Measurements from ENCODE around the gene C1QBP. TPM values are rescaled to one million over a fixed set of nuclear protein-coding genes. Genes with fewer than 3 reads are reported as not detected.

The C1QBP gene
- total RNA-seq, 4 donors from 2014 or later, result 102 to 200 (median 134) TPM

DNA sequence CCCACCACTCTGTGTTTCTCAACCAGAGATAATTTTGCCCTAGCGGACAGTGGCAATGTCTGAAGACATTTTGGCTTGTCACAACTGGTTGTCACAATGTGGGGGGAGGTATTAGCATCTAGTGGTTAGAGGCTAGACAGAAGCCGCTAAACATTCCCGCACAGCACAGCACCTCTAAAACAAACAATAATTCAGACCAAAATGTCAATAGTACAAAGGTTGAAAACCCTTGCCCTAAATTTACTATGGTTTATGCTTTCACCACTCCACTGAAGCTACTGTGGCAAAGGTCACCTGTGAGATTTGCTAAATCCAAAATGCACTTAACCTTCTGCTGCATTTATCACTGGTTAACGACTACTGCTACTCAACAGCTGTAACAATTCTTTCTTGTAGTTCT, 33.6 kb downstream of the C1QBP start:
- in situ Hi-C loops (cut with MboI; ENCODE audit: low sequenced_read_pairs in 4 of 4), result no loop called here
- ATAC-seq, result no peak

GRCh38 chr17:5399767-5400166, 39.2 kb downstream of the C1QBP start:
- in situ Hi-C loops (cut with MboI; ENCODE audit: low sequenced_read_pairs in 4 of 4), result no loop called here
- no peak for DNase-seq
- Histone ChIP-seq H3K4me1 (no peaks in the 10 kb centered on the region), H3K9me3 (no peaks in the 10 kb centered on the region), H3K36me3 (peaks cover 1 to 95% of the 10 kb centered on the region in 2 donors), H3K27me3 (no peaks in the 10 kb centered on the region), H3K4me3 (no peak overlapping the region), H3K27ac (no peak overlapping the region)
- ATAC-seq, result no peak
- intact Hi-C loops (cut with DNase I; ENCODE audit: low total_unique reads), result no loop called here
- TF ChIP-seq POLR2A (IDR thresholded peaks at IDR 0.05), result no peak
- no peak for TF ChIP-seq CTCF (IDR thresholded peaks at IDR 0.05 in 4 of 5, conservative IDR thresholded peaks at IDR 0.05 in 1 of 5)

More for the DNA sequence above, 33.6 kb downstream of the C1QBP start:
- no peak overlapping the region for H3K4me3 ChIP-seq
- no peaks in the 10 kb centered on the region for H3K27me3 ChIP-seq
- TF ChIP-seq CTCF (IDR thresholded peaks at IDR 0.05 in 4 of 5, conservative IDR thresholded peaks at IDR 0.05 in 1 of 5), result no peak
- TF ChIP-seq POLR2A (IDR thresholded peaks at IDR 0.05), result no peak
- peaks cover 0 to 98% of the 10 kb centered on the region in 2 donors for H3K36me3 ChIP-seq
- H3K4me1 ChIP-seq, result peaks cover 0 to 8% of the 10 kb centered on the region in 2 donors
- H3K9me3 ChIP-seq, result no peaks in the 10 kb centered on the region
- no peak for DNase-seq
- no peak overlapping the region for H3K27ac ChIP-seq
- intact Hi-C loops (cut with DNase I; ENCODE audit: low total_unique reads), result no loop called here

- in situ Hi-C loops (cut with MboI; ENCODE audit: low sequenced_read_pairs in 4 of 4) (no loop called here), intact Hi-C loops (cut with DNase I; ENCODE audit: low total_unique reads) (no loop called here)
- no peaks in the 10 kb centered on the region for H3K27me3 ChIP-seq
- ATAC-seq (no peak), DNase-seq (no peak)
- H3K4me3 ChIP-seq, result no peak overlapping the region
- H3K4me1 ChIP-seq, result no peaks in the 10 kb centered on the region
- no peaks in the 10 kb centered on the region for H3K9me3 ChIP-seq
- H3K36me3 ChIP-seq, result peaks cover 5 to 93% of the 10 kb centered on the region in 2 donors
- TF ChIP-seq POLR2A (IDR thresholded peaks at IDR 0.05) (no peak), CTCF (IDR thresholded peaks at IDR 0.05 in 4 of 5, conservative IDR thresholded peaks at IDR 0.05 in 1 of 5) (no peak)
- no peak overlapping the region for H3K27ac ChIP-seq
Observed at GRCh38 chr17:5396612-5397011, 42.3 kb downstream of the C1QBP start.

DNA sequence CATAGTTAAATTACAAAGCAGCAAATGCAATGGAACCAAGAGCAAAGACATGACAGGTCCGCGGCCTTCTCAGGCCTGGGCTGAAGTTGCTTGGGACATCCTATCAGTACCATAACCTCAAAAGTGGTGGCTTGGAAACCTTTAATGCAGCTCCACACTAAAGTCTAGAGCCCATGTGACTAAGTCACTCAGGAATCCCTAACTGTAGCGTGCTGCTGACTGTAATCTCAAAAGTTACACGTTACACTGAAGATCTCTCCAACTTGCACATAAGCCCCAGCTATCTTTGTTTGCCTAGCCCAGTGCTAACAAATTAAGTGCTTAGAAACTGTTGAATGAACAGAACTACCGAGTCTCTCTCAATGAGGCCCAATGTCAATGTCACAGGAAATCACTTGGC, 47.3 kb downstream of the C1QBP start:
- H3K27ac ChIP-seq, result no peak overlapping the region
- H3K4me3 ChIP-seq, result no peak overlapping the region
- peaks cover 5 to 92% of the 10 kb centered on the region in 2 donors for H3K36me3 ChIP-seq
- H3K27me3 ChIP-seq, result no peaks in the 10 kb centered on the region
- no peaks in the 10 kb centered on the region for H3K4me1 ChIP-seq
- TF ChIP-seq POLR2A (IDR thresholded peaks at IDR 0.05) (no peak), CTCF (IDR thresholded peaks at IDR 0.05 in 4 of 5, conservative IDR thresholded peaks at IDR 0.05 in 1 of 5) (no peak)
- intact Hi-C loops (cut with DNase I; ENCODE audit: low total_unique reads), result no loop called here
- DNase-seq (no peak), ATAC-seq (no peak)
- in situ Hi-C loops (cut with MboI; ENCODE audit: low sequenced_read_pairs in 4 of 4), result no loop called here
- no peaks in the 10 kb centered on the region for H3K9me3 ChIP-seq

Other genes with a start within 250 kb of the C1QBP start
- 1 to 10 TPM; 1.1 to 6.7 (median 2.9) TPM for gene ZNF594, start 247.3 kb downstream of the C1QBP start, total RNA-seq
- gene SCIMP, start 204.3 kb downstream of the C1QBP start, total RNA-seq, result 1 to 10 TPM in 1 of 4 donors, under 1 TPM in 3; 0.27 to 1.8 (median 0.37) TPM
- gene RABEP1, start 156.9 kb downstream of the C1QBP start, total RNA-seq, result 10 to 100 TPM; 55.4 to 94.8 (median 87.2) TPM
- 100 to 1,000 TPM; 140 to 197 (median 166) TPM for gene NUP88, start 19.5 kb downstream of the C1QBP start, total RNA-seq
- 10 to 100 TPM; 45.3 to 66.7 (median 53.7) TPM for gene RPAIN, start 19.0 kb downstream of the C1QBP start, total RNA-seq
- gene DHX33, start 29.8 kb upstream of the C1QBP start, total RNA-seq, result 10 to 100 TPM in 2 of 4 donors, 1 to 10 TPM in 2; 5.9 to 10.9 (median 9.2) TPM
- gene DERL2, start 47.0 kb upstream of the C1QBP start, total RNA-seq, result 10 to 100 TPM; 26.5 to 33.9 (median 31.7) TPM
- gene MIS12, start 47.4 kb upstream of the C1QBP start, total RNA-seq, result 10 to 100 TPM in 3 of 4 donors, 1 to 10 TPM in 1; 9.1 to 45.3 (median 19.3) TPM
- 1 to 10 TPM; 3.6 to 7.7 (median 6.9) TPM for gene NLRP1, start 145.4 kb upstream of the C1QBP start, total RNA-seq